Gastrocnemius medialis (tissue), 4 donors: Measurements from ENCODE around the gene RPP21.

Experiments
- POLR2A ChIP-seq, 2 donors: fragments of 450-650 bp; IDR thresholded peaks; one replicate each; pipeline ENCODE4 v1.6.1; 2017; ENCODE audit warnings: antibody characterized with exemption in 2 of 2, mild to moderate bottlenecking in 2 of 2, moderate library complexity in 2 of 2
- TF ChIP-seq, protein P1 (sequence below), 5 experiments: fragments of 450-650 bp in 3 of 5; fragments of 200-600 bp in 2 of 5; sonication (generic) in 2 of 5; IDR thresholded peaks in 4 of 5; conservative IDR thresholded peaks in 1 of 5; 1 replicate in 4 of 5; 2 replicates in 1 of 5; pipeline ENCODE4 v1.5.1; 2016 to 2019; ENCODE audit warnings: antibody characterized with exemption in 5 of 5, mild to moderate bottlenecking in 3 of 5, moderate library complexity in 3 of 5

DNA sequence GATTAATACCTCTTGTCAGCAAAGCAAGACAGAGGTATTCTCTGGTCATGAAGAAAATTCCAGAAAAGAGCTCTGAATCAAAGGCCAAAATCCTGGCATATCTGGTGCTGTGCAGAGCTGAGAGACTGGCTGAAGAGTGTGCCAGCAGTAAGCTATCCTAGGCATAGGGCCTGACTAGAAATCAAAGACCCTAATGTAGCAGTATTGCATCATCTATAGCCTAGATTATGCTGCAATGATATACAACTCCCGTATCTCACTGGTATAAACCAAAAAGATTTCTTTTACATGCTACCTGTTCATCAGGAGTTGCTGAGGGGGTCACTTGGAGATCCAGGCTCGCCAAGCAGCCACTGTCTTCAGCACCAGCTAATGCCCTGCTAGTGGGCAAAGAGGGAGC, 49.1 kb upstream of the RPP21 start:
- TF ChIP-seq, protein P1, sequence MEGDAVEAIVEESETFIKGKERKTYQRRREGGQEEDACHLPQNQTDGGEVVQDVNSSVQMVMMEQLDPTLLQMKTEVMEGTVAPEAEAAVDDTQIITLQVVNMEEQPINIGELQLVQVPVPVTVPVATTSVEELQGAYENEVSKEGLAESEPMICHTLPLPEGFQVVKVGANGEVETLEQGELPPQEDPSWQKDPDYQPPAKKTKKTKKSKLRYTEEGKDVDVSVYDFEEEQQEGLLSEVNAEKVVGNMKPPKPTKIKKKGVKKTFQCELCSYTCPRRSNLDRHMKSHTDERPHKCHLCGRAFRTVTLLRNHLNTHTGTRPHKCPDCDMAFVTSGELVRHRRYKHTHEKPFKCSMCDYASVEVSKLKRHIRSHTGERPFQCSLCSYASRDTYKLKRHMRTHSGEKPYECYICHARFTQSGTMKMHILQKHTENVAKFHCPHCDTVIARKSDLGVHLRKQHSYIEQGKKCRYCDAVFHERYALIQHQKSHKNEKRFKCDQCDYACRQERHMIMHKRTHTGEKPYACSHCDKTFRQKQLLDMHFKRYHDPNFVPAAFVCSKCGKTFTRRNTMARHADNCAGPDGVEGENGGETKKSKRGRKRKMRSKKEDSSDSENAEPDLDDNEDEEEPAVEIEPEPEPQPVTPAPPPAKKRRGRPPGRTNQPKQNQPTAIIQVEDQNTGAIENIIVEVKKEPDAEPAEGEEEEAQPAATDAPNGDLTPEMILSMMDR (IDR thresholded peaks at IDR 0.05 in 4 of 5, conservative IDR thresholded peaks at IDR 0.05 in 1 of 5) = no peak
- TF ChIP-seq POLR2A (IDR thresholded peaks at IDR 0.05) = no peak
